Activated CD4-positive, alpha-beta T cell treated with anti-CD3 and anti-CD28 coated beads, Interleukin-2, amount 10 ng/mL, durations not matched to agents 24 days and 14 days (primary cell): ENCODE measurements around the gene VEGFC. TPM values are rescaled to one million over a fixed set of nuclear protein-coding genes. Genes with fewer than 3 reads are reported as not detected.

Source experiments
- DNase-seq: peaks from one replicate; pipeline ENCODE4 v3.0.0; 2022
- H3K27ac Mint-ChIP-seq: one replicate; pipeline ENCODE4 v1.8.0; 2022; ENCODE audit warnings: mild to moderate bottlenecking, mixed read lengths
- H3K27me3 Mint-ChIP-seq: one replicate; pipeline ENCODE4 v1.8.0; 2022; ENCODE audit warnings: mixed read lengths
- H3K36me3 Mint-ChIP-seq: one replicate; pipeline ENCODE4 v1.8.0; 2022; ENCODE audit warnings: low read depth, mild to moderate bottlenecking, mixed read lengths
- H3K4me1 Mint-ChIP-seq: one replicate; pipeline ENCODE4 v1.8.0; 2021; ENCODE audit warnings: mixed read lengths
- H3K4me3 Mint-ChIP-seq: one replicate; pipeline ENCODE4 v1.8.0; 2022; ENCODE audit warnings: mild to moderate bottlenecking, moderate library complexity, mixed read lengths
- H3K9me3 Mint-ChIP-seq: one replicate; pipeline ENCODE4 v1.8.0; 2021; ENCODE audit warnings: mixed read lengths
- intact Hi-C: fragments of 100-400 bp; cut with micrococcal nuclease; formaldehyde crosslinking; loops from one replicate; pipeline ENCODE4 v1.15.1; 2023
- total RNA-seq: library from RNA; stranded (reverse); gene quantifications from 2 replicates; pipeline ENCODE4 v1.2.3, GENCODE V29; 2022

The VEGFC gene
- total RNA-seq, 1 donor from 2014 or later: not detected

DNA sequence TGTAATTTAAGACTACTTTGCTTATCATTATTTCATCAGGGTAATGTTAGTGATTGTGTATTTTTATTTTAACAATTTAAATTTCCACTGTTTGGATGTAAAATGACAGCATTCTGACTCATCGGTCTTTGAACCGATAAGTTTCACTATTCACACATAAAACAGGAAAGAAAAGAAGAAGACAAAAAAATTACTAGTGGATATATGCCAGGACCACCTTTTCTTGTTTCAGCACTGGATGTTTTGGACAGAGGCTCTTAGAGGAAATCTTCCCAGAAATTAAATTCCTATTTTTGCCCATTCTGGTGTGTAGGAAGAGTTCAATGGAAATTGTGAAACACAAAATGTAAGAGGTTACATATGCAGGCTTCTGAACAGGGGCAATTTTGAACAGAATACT is 57.4 kb downstream of the VEGFC start:
- no peak overlapping the region for H3K4me3 Mint-ChIP-seq
- no peaks in the 10 kb centered on the region for H3K9me3 Mint-ChIP-seq
- H3K27me3 Mint-ChIP-seq: no peaks in the 10 kb centered on the region
- H3K27ac Mint-ChIP-seq: no peak overlapping the region
- H3K36me3 Mint-ChIP-seq: no peaks in the 10 kb centered on the region
- intact Hi-C loops: no loop called here
- DNase-seq: no peak
- no peaks in the 10 kb centered on the region for H3K4me1 Mint-ChIP-seq

GRCh38 chr4:176734461-176734860 is 58.3 kb downstream of the VEGFC start:
- H3K36me3 Mint-ChIP-seq: no peaks in the 10 kb centered on the region
- DNase-seq: no peak
- H3K27me3 Mint-ChIP-seq: no peaks in the 10 kb centered on the region
- H3K9me3 Mint-ChIP-seq: no peaks in the 10 kb centered on the region
- H3K4me1 Mint-ChIP-seq: no peaks in the 10 kb centered on the region
- no peak overlapping the region for H3K27ac Mint-ChIP-seq
- intact Hi-C loops: no loop called here
- no peak overlapping the region for H3K4me3 Mint-ChIP-seq

- Mint-ChIP-seq H3K27ac (no peak overlapping the region), H3K9me3 (no peaks in the 10 kb centered on the region), H3K4me3 (no peak overlapping the region), H3K27me3 (no peaks in the 10 kb centered on the region), H3K4me1 (no peaks in the 10 kb centered on the region), H3K36me3 (no peaks in the 10 kb centered on the region)
- intact Hi-C loops: no loop called here
- no peak for DNase-seq
These were observed 63.2 kb downstream of the VEGFC start for GRCh38 chr4:176729489-176729888.

- Mint-ChIP-seq H3K36me3 (no peaks in the 10 kb centered on the region), H3K27me3 (no peaks in the 10 kb centered on the region), H3K4me3 (no peak overlapping the region), H3K4me1 (no peaks in the 10 kb centered on the region), H3K27ac (no peak overlapping the region), H3K9me3 (no peaks in the 10 kb centered on the region)
- DNase-seq: no peak
- intact Hi-C loops: no loop called here
These were observed 65.9 kb downstream of the VEGFC start for GRCh38 chr4:176726803-176727202.

GRCh38 chr4:176721459-176721858 is 71.3 kb downstream of the VEGFC start:
- Mint-ChIP-seq H3K27ac (no peak overlapping the region), H3K9me3 (no peaks in the 10 kb centered on the region), H3K27me3 (no peaks in the 10 kb centered on the region), H3K4me3 (no peak overlapping the region), H3K4me1 (no peaks in the 10 kb centered on the region), H3K36me3 (no peaks in the 10 kb centered on the region)
- DNase-seq: no peak
- intact Hi-C loops: no loop called here

- Mint-ChIP-seq H3K27me3 (no peaks in the 10 kb centered on the region), H3K4me3 (no peak overlapping the region), H3K4me1 (no peaks in the 10 kb centered on the region), H3K27ac (no peak overlapping the region), H3K36me3 (no peaks in the 10 kb centered on the region), H3K9me3 (no peaks in the 10 kb centered on the region)
- intact Hi-C loops: no loop called here
- no peak for DNase-seq
These were observed 73.8 kb downstream of the VEGFC start for GRCh38 chr4:176718881-176719280.

DNA sequence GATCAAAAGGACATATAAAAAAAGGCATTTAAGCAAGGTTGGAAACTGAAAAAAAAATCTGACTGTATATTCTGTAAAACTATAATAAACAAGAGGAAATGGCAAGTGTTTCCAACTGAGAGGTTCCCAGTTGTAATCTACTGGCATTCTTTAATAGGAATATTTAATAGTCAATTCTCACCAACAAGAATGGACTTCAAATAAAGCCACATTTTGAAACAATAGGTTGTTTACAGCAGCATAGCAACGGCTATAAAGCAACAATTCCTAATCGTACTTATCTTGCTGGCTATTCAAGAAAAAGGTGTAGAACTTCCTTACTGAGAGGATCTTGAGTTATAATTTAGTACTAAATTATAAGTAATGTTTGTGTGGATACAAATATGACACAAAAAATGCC is 75.5 kb downstream of the VEGFC start:
- no peak overlapping the region for H3K4me3 Mint-ChIP-seq
- no peaks in the 10 kb centered on the region for H3K27me3 Mint-ChIP-seq
- DNase-seq: no peak
- H3K27ac Mint-ChIP-seq: no peak overlapping the region
- H3K9me3 Mint-ChIP-seq: no peaks in the 10 kb centered on the region
- H3K4me1 Mint-ChIP-seq: no peaks in the 10 kb centered on the region
- intact Hi-C loops: no loop called here
- H3K36me3 Mint-ChIP-seq: no peaks in the 10 kb centered on the region

DNA sequence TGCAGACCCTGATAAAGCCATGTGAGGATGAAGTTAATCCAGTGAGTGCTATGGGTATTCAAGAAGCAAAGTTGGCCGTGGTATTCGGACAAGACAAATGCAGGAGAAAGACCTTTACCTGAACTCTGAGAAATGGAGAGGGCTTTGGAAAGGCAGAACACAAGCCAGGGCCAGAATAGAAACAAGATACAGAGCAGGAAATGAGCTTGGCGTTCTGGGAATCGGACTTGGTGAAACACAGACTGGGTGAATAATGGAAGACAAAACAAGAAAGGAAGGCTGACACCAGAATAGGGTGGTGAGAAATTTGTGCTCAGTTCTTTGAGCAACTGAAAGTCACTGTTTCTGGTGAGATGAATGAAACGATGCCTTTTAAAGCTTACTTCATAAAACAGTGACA is 83.3 kb downstream of the VEGFC start:
- Mint-ChIP-seq H3K9me3 (no peaks in the 10 kb centered on the region), H3K36me3 (no peaks in the 10 kb centered on the region), H3K27ac (no peak overlapping the region), H3K4me1 (no peaks in the 10 kb centered on the region), H3K27me3 (no peaks in the 10 kb centered on the region), H3K4me3 (no peak overlapping the region)
- intact Hi-C loops: no loop called here
- no peak for DNase-seq

GRCh38 chr4:176708771-176709311 is 83.9 kb downstream of the VEGFC start:
- no peaks in the 10 kb centered on the region for H3K36me3 Mint-ChIP-seq
- H3K27ac Mint-ChIP-seq: no peak overlapping the region
- H3K9me3 Mint-ChIP-seq: no peaks in the 10 kb centered on the region
- no peaks in the 10 kb centered on the region for H3K27me3 Mint-ChIP-seq
- intact Hi-C loops: no loop called here
- DNase-seq: no peak
- no peak overlapping the region for H3K4me3 Mint-ChIP-seq
- H3K4me1 Mint-ChIP-seq: no peaks in the 10 kb centered on the region

DNA sequence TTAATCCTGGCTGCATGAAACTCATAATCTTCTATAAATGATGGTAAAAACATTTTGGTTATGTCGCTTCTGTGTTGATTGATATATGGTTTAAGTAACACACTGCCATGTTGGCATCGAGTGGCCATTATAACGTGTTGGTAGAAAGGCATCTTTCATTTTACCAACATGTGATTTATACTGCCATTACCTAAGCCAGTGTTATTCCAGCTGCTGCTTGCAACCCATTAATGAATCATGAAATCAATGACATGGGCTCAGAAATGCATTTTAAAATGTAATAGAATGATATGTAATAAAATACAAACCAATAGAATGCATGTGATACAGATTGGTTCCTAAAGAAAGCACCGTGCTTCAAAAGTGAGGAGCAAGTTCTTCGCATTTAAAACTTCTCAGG is 102.0 kb downstream of the VEGFC start:
- no peaks in the 10 kb centered on the region for H3K36me3 Mint-ChIP-seq
- no peaks in the 10 kb centered on the region for H3K9me3 Mint-ChIP-seq
- DNase-seq: no peak
- no peaks in the 10 kb centered on the region for H3K27me3 Mint-ChIP-seq
- intact Hi-C loops: no loop called here
- H3K4me1 Mint-ChIP-seq: no peaks in the 10 kb centered on the region
- H3K27ac Mint-ChIP-seq: no peak overlapping the region
- H3K4me3 Mint-ChIP-seq: no peak overlapping the region

- intact Hi-C loops: no loop called here
- H3K27me3 Mint-ChIP-seq: no peaks in the 10 kb centered on the region
- H3K9me3 Mint-ChIP-seq: no peaks in the 10 kb centered on the region
- no peak overlapping the region for H3K4me3 Mint-ChIP-seq
- H3K4me1 Mint-ChIP-seq: no peaks in the 10 kb centered on the region
- no peak overlapping the region for H3K27ac Mint-ChIP-seq
- H3K36me3 Mint-ChIP-seq: no peaks in the 10 kb centered on the region
- DNase-seq: no peak
These were observed 112.0 kb downstream of the VEGFC start for GRCh38 chr4:176680668-176681180.

GRCh38 chr4:176676901-176677300 is 115.8 kb downstream of the VEGFC start:
- intact Hi-C loops: no loop called here
- no peaks in the 10 kb centered on the region for H3K4me1 Mint-ChIP-seq
- no peak overlapping the region for H3K27ac Mint-ChIP-seq
- no peaks in the 10 kb centered on the region for H3K9me3 Mint-ChIP-seq
- no peak overlapping the region for H3K4me3 Mint-ChIP-seq
- no peak for DNase-seq
- H3K27me3 Mint-ChIP-seq: no peaks in the 10 kb centered on the region
- H3K36me3 Mint-ChIP-seq: no peaks in the 10 kb centered on the region

DNA sequence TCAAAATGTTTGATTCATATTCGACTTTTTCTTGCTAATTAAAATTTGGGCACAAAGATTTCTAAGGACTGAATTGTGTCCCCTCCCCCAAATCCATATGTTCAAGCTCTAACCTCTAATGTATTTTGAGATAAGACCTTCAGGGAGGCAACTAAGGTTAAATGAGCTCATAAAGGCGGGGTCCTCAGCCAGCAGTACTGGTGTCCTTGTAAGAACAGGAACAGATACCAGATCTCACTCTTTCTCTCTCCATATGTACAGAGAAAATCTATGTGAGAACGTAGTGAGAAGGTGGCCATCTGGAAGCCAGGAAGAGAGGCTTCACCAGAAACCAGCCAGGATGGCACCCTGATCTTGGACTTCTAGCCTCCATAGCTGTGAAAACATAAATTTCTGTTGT is 116.9 kb downstream of the VEGFC start:
- DNase-seq: no peak
- Mint-ChIP-seq H3K4me1 (no peaks in the 10 kb centered on the region), H3K27me3 (no peaks in the 10 kb centered on the region), H3K27ac (no peak overlapping the region), H3K36me3 (no peaks in the 10 kb centered on the region), H3K4me3 (no peak overlapping the region), H3K9me3 (no peaks in the 10 kb centered on the region)
- intact Hi-C loops: no loop called here

GRCh38 chr4:176671532-176671931 is 121.2 kb downstream of the VEGFC start:
- Mint-ChIP-seq H3K9me3 (no peaks in the 10 kb centered on the region), H3K27me3 (no peaks in the 10 kb centered on the region), H3K4me1 (no peaks in the 10 kb centered on the region), H3K4me3 (no peak overlapping the region), H3K36me3 (no peaks in the 10 kb centered on the region), H3K27ac (no peak overlapping the region)
- intact Hi-C loops: no loop called here
- no peak for DNase-seq

DNA sequence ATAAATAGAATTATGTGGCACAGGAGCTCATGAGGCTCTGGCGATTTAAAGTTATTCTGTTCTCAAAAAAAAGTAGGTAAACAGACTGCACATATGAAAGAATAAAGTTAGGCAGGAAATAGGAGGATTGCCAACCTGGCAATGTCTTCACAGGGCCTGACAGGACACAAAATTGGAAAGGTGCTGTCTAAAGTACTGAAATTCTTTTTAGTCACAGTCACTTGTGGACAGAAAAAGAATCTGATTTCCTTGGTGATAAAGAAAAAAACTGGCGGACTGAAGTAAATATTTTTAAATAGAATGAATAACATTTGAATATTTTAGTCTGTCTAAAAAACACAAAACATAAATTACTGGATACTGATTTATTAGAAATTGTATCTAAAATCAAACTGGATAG is 124.4 kb downstream of the VEGFC start:
- intact Hi-C loops: no loop called here
- H3K9me3 Mint-ChIP-seq: no peaks in the 10 kb centered on the region
- no peak overlapping the region for H3K4me3 Mint-ChIP-seq
- no peaks in the 10 kb centered on the region for H3K36me3 Mint-ChIP-seq
- H3K27me3 Mint-ChIP-seq: no peaks in the 10 kb centered on the region
- DNase-seq: no peak
- H3K27ac Mint-ChIP-seq: no peak overlapping the region
- H3K4me1 Mint-ChIP-seq: no peaks in the 10 kb centered on the region
